ENCODE data around the gene DNAH9.
"Not testable (repeated sequence)": the region's sequence is repeated elsewhere in the genome, so short reads cannot be mapped to it uniquely, and the experiment has no call there.

The DNAH9 gene

DNA sequence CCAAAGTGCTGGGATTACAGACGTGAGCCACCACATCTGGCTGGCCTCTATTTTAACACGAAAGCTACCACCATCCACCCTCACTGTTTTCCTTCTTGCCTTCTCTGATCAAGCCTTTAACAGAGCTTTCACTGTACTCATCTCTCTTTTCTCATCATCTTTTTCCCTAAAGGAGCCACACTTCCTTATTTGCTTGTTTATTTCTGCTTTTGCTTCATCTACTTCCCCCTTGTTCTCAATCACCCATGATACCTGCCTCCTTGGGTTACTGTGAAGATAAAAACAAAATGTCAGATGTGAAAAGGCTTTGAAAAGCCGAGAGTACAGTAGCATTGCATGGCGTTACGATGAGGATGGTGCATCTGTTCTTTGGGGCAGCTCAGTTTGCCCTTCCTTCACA lies 319.1 kb downstream of the DNAH9 start:
- no peak for DNase-seq (ENCODE audit: low read depth in 2 of 2)

DNA sequence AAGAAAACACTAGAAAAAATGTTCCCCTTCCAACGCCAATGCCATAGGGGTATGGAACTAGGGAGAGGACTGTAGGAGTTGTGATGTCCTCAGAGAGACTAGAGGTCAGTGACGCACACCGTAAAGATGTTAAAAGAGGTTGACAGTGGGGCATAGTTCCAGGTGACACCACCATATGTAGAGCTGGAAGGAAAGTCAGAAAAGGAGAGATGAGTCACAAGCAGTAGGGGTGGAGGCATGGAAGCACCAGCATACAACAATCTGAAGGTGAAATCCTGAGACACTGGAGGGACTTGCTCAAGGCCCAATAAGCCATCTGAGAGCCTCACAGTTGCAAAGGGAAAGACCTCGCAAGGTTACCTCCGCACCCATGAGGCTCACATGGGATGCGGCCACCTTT lies 323.0 kb downstream of the DNAH9 start:
- DNase-seq (ENCODE audit: low read depth in 2 of 2): no peak

DNA sequence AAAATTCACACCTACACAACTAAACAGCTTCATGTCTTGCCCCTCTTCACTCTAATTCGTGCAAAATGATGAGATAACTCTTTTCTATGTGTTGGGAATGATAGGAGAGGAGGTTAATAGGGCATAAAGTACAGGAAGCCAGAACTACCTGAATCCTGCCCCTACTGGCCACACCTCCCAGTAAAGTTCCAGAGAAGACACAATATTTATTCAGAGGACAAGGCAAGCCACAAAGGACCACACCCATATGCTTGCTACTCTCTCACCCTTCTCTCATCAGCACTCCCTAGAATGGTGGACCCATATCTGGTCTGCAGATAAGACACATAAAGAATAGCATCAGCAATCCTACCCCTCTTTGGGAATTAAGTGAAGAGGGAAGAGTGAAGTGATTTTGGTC lies 324.4 kb downstream of the DNAH9 start:
- no peak for DNase-seq (ENCODE audit: low read depth in 2 of 2)

DNA sequence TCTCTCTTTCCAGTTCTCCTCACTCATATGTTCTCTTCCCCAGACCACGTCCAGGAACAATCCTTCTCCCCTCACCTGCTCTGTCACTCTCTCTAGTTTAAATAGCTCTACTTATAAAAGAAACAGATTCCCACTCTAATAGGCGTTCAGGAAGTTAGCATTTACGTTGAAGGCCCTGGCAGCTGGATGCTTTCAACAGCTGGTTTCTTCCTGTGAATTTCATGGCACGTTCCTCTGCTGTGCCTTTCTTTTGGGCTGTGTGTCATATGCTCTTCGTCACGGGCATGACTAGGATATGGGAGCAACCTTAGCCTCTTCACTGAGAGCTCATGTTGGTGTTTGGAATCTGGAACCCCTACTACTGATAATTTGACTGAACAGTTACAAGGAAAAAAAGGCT lies 325.8 kb downstream of the DNAH9 start:
- DNase-seq (ENCODE audit: low read depth in 2 of 2): no peak

DNA sequence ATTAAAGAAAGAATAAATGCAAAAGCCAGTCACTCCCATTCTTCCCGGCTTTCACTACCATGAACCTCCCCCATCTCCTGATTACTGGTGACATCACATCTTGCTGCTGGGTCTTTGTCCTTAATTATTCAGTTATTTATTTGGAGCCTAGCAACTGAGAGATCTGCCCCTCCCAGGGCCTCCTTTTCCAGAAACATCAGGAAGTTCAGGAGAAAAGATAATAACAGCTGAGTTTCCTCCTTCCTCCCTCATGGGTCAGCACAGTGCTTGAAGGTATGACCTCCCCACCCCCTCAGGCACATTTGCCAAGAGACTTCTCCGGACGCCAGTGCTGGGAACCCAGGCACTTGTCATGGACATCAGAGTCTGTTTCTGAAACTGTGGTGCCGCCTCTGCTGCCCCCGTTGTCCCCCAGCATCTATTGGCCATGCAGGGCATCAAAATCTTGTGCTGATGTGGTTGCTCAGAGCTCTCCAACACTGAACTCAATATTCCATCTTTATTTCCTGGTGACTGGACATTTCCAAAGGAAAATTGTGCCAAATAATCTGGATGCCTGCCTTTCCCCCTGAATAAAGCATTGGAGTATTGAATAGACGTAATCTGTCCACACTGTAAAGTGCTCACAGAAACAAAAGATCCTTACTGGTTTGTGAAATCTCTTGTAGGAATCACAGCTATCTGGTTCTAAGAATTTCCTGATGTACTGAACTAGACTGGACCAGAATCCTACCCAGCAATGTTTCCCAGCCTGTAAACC lies 327.2 kb downstream of the DNAH9 start:
- DNase-seq (ENCODE audit: low read depth in 2 of 2): no peak

DNA sequence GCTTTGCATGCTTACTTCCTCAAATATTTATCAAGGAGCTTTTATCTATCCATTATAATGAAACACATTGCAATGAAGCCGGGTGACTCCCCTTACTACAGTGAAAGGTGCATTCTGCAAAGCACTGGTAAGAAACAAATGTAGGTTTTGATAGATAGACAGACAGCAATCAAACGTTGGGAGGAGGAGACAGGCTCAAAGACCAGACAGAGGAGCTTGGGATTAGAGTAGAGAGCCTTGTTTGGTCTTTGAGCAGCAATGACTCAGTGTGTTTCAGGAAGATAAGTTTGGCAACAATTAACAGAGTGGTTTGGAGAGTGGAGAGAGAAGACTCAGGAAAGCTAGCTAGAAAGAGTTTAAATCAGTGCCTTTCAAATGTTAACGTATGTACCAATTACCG lies 330.2 kb downstream of the DNAH9 start:
- no peak for DNase-seq (ENCODE audit: low read depth in 2 of 2)

- DNase-seq (ENCODE audit: low read depth in 2 of 2): no peak
These were observed 334.1 kb downstream of the DNAH9 start for GRCh38 chr17:11932337-11932898.

DNA sequence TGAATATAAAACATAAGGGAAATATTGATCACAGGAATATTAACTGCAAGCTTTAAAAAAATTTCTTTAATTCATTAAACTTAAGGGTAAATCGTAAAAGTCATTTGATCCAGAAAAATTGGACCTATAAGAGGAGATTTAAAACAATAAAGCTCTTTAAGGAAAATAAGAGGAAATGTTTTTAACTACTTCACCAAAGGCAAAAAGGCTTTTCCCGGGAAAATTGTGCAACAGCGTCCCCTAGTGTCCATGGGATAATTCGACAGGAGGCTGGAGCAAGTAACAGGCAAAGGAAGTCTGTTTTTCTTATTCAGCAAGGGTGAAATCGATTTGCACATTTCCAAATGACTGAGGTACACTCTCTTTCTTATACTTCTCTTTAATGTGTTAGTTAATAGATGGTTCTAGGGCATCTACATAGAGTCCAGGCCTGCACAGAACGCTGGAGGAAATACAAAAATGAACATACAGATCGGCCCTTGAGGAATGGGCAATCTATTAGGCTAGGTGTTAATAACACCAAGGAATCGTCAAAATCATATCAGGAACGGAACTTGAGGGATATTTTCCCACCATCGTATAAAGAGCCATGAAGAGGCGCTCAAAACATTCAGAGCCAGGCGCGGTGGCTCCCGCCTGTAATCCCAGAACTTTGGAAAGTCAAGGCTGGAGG lies 337.6 kb downstream of the DNAH9 start:
- no peak for DNase-seq (ENCODE audit: low read depth in 2 of 2)

GRCh38 chr17:11940904-11941303 lies 342.6 kb downstream of the DNAH9 start:
- DNase-seq (ENCODE audit: low read depth in 2 of 2): no peak

DNA sequence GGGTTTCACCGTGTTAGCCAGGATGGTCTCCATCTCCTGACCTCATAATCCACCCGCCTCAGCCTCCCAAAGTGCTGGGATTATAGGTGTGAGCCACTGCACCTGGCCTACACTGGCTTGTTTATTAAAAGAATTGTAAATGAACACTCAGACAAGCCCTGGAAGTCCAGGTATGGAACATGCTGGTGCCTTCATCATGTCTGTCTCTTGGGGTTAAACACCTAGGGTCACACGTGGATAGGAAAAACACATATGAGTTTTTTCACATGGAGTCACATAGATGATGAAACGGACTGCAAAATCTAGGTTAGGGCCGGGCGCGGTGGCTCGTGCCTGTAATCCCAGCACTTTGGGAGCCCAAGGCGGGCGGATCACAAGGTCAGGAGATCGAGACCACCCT lies 344.8 kb downstream of the DNAH9 start:
- not testable (repeated sequence) for DNase-seq (ENCODE audit: low read depth in 2 of 2)

DNA sequence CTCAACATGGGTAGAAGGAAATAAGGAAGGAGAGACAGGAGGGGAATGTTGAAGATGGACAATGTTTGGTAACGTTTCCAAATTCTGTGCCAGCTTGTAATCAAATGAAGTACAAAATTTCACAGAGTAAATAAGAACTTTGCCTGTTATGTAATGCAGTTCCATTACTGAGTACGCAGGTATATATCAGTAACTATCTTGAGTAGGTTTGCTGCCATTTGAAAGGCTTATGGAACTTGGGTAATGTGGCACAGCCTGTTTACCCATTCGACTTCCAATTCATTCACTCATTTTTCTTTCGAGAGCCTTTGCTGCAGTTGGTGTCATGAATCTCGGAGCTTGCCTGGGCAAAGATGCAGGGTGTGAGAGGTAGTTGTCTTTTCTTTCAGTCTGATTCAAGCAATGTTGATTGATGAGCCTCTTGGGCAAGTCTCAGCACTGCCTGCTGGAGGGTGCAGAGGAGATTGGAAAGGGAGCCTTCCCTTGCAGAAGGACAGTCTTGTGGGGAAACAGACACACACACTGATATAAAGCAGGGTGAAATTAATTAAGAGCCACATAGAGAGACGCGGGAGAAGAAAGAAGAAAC lies 345.6 kb downstream of the DNAH9 start:
- DNase-seq (ENCODE audit: low read depth in 2 of 2): no peak

- DNase-seq (ENCODE audit: low read depth in 2 of 2): no peak
These were observed 346.3 kb downstream of the DNAH9 start for GRCh38 chr17:11944587-11944986.

DNA sequence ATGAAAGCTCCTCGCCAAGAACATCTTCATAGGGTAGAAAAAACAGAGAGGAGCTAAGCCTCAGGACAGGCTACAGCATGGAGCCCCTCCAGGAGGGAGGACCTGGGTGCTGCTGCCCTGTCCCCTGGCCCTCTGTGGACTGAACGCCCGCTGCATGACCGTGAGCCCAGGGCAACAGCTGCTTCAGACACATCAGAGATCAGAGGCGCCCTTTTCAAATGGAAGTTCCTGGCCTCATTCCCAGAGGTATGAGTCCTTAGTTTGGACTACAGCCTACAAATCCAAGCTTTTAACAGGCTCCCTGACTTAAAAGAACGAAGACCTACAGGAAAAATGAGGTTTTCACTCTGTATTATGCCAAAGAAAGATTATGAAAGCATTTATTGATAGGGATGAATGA lies 350.5 kb downstream of the DNAH9 start:
- no peak for DNase-seq (ENCODE audit: low read depth in 2 of 2)

DNA sequence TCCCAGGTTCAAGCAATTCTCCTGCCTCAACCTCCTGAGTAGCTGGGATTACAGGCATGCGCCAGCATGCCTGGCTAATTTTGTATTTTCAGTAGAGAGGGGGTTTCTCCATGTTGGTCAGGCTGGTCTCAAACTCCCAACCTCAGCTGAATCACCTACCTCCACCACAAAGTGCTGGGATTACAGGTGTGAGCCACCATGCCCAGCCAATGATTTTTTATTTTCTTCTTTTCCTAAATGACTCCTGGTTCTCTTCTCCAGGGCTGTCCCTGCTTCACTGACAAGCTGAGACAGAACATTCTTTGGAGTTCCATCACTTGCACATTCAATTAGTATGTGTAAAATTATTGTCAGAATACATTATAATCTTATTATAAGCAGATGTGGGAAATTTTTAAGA lies 351.3 kb downstream of the DNAH9 start:
- not testable (repeated sequence) for DNase-seq (ENCODE audit: low read depth in 2 of 2)

DNA sequence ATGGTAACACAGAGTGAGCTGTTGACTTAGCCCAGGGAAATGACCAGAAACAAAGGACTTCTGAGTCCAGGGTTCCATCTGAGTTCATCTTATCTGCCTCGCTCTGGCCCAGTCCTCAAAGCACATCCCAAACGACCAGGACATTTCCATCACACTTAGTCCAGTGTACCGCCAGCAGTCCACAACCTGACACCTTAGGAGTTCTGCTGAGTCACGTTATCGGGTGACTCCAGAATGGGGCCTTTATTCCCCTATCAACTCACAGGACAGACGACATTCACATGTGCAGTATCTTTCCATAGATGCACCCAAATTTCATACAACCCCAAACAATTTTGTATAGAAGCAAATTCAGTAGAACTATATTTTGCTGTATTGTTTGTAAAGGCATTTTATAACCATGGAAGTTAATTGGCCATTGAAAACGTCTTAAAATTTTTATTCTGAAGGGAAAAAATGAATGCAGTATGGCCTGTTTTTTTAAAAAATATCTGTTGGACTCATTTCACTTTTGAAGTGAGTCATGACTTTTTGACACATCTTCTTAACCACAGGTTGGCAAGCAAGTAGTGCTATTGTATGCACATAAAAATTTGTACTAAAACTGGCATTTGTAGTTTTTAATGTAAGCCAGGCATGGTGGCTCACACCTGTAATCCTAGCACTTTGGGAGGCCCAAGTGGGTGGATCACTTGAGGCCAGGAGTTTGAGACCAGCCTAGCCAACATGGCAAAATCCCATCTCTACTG lies 352.7 kb downstream of the DNAH9 start:
- DNase-seq (ENCODE audit: low read depth in 2 of 2): no peak

GRCh38 chr17:11952610-11953009 lies 354.3 kb downstream of the DNAH9 start:
- DNase-seq (ENCODE audit: low read depth in 2 of 2): no peak

DNA sequence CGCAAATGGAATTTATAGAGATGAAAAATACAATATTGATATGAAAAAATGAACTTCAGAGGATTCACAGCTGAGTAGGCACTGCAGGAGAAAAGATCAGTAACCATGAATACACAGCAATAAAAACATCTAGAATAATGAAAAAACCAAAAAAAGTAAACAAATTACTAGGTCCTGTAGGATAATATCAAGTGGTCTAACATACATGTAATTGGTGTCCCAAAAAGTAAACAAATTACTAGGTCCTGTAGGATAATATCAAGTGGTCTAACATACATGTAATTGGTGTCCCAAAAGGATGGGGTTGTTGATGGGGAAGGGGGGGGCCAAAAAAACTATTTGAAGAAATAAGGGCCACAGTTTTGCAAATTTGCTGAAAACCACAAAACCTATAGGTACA lies 355.7 kb downstream of the DNAH9 start:
- no peak for DNase-seq (ENCODE audit: low read depth in 2 of 2)

DNA sequence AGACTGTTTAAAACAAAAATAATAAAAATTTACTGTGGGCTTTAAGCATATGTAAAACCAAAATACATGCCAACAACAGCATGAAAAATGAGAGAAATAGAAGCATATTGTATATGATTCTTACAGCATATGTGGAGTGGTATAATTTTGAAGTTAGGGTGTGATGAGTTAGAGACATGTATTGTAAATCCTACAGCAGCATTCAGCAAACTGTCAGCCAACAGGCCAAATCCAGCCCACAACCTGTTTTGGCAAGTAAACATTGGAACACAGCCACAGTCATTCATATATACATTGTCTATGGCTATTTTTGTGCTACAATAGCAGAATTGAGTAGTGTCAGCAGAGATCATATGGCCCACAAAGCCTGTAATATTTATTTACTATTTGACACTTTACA lies 356.7 kb downstream of the DNAH9 start:
- DNase-seq (ENCODE audit: low read depth in 2 of 2): no peak

DNA sequence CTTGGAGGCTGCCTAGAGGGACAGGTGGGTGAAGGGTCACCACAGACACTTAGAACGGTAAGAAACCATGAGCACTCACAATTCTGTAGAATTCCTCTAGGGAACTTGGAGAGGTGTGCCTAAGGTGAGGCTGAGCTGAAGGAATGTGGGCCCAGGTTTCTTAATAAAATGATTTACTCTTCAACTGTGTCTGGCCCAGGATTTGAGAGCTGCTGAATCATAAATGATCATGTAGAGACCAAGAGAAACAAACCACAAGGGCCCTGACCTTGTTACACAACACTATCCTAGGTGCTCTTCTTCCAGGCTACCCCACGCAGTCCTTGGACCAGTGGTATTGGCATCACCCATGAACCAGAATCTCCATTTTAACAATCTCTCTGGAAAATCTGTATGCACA lies 371.3 kb downstream of the DNAH9 start:
- DNase-seq (ENCODE audit: low read depth in 2 of 2): no peak

- DNase-seq (ENCODE audit: low read depth in 2 of 2): not testable (repeated sequence)
These were observed 374.5 kb downstream of the DNAH9 start for GRCh38 chr17:11972741-11973140.

GRCh38 chr17:11979795-11980194 lies 381.5 kb downstream of the DNAH9 start:
- DNase-seq (ENCODE audit: low read depth in 2 of 2): no peak

- DNase-seq (ENCODE audit: low read depth in 2 of 2): no peak
These were observed 382.5 kb downstream of the DNAH9 start for GRCh38 chr17:11980813-11981212.

Measured in stimulated activated CD8-positive, alpha-beta memory T cell treated with anti-CD3 and anti-CD28 coated beads, Interleukin-7, amount 100 ng/mL, for 1 hour (primary cell).